DMS53 (cell line): ENCODE measurements around the gene LHX4.

Experiments
- DNase-seq: peaks from one replicate; lab custom pipeline; 2025; lab: John Stamatoyannopoulos, UW

Gene LHX4

DNA sequence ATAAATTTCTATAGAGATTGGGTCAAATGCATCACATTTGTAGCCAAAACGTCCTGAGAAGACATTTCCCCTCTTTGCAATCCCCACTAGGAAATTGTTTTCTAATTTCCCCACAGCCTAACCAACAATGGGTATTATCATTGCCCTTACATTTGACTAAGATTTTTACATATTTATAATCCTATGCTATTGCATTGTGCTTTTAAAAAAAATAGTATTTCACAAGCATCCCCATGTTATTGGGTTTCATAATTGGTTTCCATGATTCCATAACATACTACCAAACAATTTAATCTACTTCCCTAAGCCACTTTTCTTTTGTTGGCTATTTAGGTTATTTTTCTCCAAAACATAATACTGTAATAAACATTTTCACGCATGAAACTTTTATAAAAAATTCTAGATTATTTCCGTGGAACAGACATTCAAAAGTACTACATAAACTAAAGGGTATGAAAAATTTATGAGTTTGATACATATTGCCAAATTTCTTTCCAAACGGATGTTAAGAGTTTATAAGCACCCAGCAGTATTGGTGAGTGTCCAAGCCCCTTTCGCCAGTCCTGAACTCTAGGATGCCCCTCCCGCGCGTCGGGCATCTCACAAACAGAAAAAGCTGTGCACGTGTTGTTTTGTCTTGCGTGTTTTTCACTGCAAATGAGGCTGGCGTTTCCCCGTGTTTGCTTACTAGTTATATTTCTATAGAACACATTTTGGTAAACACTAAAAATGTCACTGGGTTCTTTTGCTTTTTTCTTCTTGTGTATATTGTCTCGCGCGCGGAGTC, 2.0 kb upstream of the LHX4 start:
- DNase-seq, result no peak

GRCh38 chr1:180228648-180229482, 1.2 kb upstream of the LHX4 start:
- peak; percentile 86 for DNase-seq

GRCh38 chr1:180230416-180230790, 339 bp downstream of the LHX4 start:
- DNase-seq, result no peak

- DNase-seq, result peak; percentile 77
Observed at GRCh38 chr1:180230791-180231505, 884 bp downstream of the LHX4 start.

GRCh38 chr1:180231506-180231921, 1.4 kb downstream of the LHX4 start:
- DNase-seq, result peak; percentile 83

DNA sequence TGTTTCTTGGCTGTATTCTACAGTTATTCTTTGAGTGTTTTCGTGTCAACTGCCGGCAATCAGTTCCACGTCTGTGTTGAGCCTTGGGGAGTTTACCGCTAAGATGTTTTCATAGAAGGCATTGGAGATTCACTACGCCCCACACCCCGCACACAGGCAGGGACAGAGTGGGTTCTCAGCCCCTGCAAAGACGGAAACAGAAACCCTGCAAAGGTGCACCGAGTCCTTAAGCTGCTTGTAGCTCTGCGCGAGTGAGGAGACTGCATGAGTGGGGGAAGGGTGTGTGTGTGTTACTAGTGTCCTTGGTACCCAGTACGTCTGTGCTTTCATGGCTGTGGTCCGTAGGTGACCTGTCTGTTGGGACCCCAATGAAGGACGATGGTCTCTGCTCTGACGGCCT, 1.9 kb downstream of the LHX4 start:
- peak; percentile 58 for DNase-seq

DNA sequence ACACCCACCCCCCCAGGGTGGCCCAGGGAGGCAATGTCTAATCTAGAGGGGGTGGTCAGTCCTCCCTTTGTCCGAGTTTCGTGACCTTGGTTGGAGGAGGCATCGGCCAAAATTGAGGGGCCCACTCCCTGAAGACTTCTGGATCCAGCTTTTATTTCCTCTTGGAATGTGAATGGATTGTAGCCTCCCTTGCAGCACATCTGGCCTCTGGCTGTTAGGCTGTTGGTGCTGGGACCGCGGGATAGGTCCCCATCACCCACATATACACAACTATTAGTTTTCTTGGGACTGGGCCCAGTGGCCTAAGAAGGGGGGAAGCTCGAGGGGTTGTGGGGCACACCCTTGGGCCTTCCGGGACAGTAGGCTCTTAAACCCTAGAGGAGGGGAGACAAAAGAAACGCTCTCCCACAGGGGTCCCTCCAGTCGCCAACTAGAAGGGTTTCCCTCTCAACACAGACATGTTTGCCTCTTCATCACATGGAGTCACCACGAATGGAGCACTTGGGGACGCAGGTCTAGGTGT, 2.5 kb downstream of the LHX4 start:
- peak; percentile 36 for DNase-seq

GRCh38 chr1:180233191-180234011, 3.3 kb downstream of the LHX4 start:
- DNase-seq, result peak; percentile 14

- DNase-seq, result peak; percentile 77
Observed at GRCh38 chr1:180234369-180235076, 4.5 kb downstream of the LHX4 start.

DNA sequence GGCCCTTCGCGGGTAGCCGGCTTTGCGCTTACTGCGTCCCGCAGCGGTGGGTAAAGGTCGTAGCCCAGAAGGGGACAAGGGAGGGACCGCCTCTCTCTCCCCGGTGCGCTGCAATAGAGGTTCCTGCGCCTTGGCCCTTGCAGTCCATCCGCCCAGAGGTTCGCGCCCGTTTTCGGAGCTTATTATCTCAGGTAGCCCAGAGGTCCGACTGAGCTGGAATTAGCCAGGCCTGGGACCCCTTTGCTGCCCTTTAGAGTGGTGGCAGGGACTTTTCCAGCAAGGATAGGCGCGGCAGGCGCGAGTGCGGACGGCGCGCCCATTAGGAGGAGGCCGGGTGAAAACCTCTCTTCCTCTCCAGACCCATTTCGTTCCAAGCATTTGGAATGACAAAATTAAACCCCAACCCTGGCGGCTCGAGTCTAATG, 5.0 kb downstream of the LHX4 start:
- peak; percentile 69 for DNase-seq

DNA sequence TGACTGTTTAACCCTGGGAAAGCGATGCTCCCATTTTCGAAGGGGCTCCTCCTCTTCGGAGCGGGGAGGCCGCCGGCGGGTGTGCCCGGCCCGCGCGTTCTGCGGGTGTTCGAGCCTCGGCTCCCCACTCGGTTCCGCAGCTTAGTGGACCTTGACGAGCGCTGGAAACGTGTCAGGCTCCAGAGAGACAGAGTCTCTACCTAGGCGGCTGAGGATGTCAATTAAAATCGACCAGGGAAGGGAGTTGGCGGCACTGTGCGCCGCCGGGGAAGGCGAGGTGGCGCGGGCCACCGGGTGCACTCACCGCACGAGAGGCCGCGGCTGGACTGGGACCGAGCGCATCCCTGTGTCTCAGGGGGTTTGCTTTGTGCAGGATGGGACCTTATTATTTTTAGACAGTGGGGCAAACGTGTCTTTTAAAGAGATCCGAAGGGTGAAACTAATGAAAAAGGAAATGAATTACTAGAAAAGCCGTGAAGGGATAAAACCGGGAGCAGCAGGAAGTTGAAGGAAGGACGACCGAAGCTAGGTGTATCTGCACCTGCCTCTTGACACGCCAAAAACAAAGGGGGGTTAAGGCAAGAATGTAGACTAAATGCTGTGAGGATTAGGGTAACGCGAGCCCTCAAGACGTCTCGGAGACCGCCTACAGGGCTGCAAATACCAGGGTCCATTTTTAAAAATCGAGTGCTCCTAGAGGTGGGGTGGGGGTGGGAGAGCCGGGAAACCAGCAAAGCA, 5.6 kb downstream of the LHX4 start:
- peak; percentile 56 for DNase-seq

DNA sequence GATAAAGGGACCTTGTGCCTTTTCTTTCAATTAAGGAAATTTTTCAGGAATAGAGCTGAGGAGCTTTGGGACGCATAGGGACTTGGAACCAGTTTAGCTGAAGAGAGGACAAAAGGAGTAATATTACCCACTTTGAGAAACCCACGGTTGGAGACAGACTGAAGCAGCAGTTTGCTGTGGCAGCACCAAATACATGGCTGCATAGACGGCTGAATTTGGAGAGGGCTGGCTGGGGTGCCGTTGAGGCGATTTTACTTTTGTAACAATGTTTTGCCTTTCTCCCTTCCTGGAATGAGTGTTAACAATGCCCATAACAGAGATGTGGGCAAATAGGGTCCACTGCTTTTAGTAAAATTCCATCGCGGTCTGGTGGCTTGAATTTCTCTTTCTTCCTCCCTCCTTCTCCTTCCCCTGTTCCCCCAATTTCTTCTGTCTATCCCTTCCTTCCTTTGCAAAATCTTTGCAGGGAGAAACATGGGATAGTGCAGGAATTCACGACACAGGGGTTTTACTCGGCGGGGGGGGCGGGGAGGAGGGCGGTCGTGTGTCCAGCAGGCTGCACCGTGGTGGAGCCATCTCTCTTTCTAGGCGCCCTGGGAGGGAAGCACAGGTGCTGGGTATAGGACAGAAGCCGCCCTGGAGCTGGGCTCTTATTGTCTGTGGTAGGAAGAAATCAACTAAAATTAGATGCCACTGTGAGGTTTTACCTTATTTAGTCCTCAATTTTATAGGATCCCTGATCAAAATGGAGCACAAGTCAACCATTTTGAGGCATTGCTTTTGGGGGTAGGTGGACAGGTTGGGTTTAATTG, 6.8 kb downstream of the LHX4 start:
- no peak for DNase-seq

DNA sequence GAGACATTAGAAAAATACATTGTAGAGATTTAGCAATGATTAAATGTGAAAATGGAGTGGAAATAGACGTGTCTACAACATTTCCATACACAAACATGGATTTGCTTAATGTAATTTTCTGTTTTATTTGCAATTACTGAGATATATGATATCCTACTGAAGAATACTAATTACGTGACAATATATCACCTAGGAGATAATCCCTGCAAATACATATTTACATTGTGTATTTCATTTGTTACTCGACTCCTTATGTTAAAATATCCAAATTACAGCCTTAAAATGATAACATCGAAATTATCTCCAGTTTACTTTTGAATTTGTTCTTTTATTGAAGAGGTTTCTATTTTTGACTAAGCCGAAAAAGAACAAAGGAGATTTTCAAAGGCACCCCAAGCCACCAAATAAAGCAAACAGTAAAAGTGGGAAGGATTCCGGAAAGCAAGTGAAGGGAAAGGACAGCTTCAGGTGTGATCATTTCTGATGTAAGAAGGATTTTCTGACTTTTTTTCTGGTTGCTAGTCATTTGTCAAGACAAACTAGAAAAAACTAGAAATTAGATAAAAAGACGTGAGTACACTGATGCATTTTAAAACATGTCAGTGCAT, 7.9 kb downstream of the LHX4 start:
- no peak for DNase-seq

DNA sequence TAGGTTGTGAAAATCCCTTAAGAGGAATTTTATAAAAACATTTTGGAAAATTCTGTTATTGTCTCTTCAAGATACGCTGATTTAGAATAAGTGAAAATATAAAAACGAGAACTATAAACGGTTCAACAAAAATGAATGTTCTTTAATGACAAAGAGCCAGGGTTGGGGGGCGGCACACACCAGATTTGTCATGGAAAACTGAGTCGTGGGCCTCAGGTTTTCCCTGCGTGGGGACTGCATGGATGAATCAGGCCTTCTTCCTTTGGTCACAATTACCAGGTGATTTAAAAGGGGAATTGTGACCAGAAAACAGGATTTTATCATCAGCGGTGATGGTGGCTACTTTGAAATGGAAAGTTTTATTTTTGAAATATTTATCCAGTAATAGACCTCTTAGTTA, 8.6 kb downstream of the LHX4 start:
- no peak for DNase-seq

DNA sequence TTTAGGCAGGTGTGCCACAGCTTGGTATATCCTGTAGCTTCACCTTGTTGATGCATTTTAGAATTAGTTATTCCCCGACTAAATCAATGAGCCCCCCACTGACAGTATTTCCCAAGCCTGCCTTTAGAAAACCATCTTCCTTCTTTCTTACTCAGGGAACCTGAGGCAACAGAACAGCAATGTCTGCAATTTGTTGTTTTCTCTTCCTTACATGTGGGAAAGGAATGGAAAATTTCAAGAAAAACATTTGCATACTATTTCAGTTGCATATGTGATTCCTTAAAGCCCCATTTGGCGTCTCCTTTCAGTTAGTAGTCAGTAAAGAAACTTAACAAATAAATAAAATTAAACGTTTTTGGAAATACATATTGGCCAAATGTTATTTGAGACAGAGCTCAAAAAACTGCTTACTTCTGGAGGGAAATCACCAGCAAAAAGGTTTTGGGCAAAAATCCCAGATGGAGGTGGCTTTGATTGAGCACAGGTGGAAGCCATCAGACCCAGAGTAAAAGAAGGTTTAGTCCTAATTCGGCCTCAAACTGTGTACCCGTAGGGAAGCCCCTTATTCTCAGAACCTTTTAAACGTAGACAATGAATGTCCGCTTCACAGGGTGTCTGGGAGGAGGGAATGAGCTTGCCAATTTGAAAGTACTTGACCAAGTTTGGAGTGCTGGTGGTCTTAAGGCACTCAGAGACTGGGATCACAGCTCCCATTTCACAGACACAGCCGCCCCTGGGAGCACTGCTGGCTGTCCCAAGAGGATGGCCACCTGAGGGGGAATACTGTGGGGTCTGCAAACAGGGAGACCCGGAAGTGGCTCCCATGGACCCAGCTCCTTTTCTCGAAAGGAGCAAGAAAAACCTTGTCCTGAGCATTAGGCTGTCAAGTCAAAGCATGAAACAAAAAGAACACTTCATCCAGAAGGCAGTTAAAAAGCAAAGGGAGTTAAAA, 9.4 kb downstream of the LHX4 start:
- no peak for DNase-seq

GRCh38 chr1:180241716-180242544, 11.9 kb downstream of the LHX4 start:
- DNase-seq, result no peak
